ENCODE results near the gene VSTM5. TPM values are rescaled to one million over a fixed set of nuclear protein-coding genes. Genes with fewer than 3 reads are reported as not detected.

The VSTM5 gene
- total and polyA plus RNA-seq, 2 donors (not counting 3 experiments of a cell fraction or from before 2014, with no cell fraction given), result 0.03 TPM; not detected in 1

DNA sequence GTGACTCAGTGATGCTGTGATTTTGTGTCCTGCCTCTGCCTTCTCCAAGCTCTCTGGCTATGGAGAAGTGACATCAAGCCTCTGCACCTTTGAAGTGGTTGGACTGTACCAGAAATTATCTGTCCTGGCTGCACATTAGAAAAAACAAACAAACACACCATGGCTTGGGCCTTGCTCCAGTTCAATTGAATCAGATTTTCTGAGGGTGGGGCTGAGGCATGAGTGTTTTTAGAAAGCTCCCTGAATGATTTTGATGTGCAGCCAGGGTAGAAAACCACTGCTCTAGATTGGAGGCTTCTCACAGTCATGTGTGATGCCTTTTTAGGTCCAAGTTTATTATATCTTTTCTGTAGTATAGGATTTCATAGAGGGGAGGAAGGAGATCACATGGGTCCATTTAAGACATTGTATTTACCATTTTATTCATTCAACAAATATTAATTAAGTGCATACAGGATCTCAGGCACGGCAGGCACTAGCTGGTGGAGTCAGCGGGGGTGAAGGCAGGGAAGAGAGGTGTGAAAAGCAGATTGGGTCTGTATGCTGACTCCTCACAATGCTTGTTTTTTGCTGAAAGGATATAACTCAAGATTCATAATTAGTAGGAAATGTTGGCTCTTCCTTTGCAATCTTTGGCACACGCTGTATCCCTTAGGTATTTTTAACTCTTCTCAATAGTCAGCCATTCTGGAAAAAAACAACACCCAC, 7.1 kb upstream of the VSTM5 start:
- dilution Hi-C loops (cut with MboI; ENCODE audit: extremely low pct_ligation_motif_present, low sequenced_read_pairs) (no loop called here), intact Hi-C loops (cut with micrococcal nuclease) (no loop called here)
- Histone ChIP-seq H2AFZ (ENCODE audit: low read depth, low read length) (no peak overlapping the region), H3K4me2 (ENCODE audit: insufficient read depth, low read length) (no peak overlapping the region), H3K9me3 (replicated peaks; ENCODE audit: control insufficient read depth, insufficient read depth, low read length) (no peaks in the 10 kb centered on the region), H4K20me1 (replicated peaks; ENCODE audit: control insufficient read depth, extremely low read depth, insufficient read depth, low read length) (no peaks in the 10 kb centered on the region), H3K79me2 (ENCODE audit: control insufficient read depth, insufficient read depth, low read length) (no peaks in the 10 kb centered on the region), H3K36me3 (ENCODE audit: control insufficient read depth in 2 of 2, extremely low read depth in 1 of 2, insufficient read depth in 2 of 2, low read length in 2 of 2) (no peaks in the 10 kb centered on the region), H3K27ac (ENCODE audit: insufficient read depth, low read depth, low read length) (no peak overlapping the region), H3K4me3 (replicated peaks in 1 of 3; ENCODE audit: insufficient read depth in 1 of 3, low read depth in 1 of 3, low read length in 3 of 3) (no peak overlapping the region), H3K9ac (replicated peaks; ENCODE audit: extremely low read depth, insufficient read depth, low read length) (no peak overlapping the region), H3K27me3 (ENCODE audit: control insufficient read depth in 2 of 2, insufficient read depth in 2 of 2, low read length in 2 of 2) (no peaks in the 10 kb centered on the region), H3K4me1 (ENCODE audit: control insufficient read depth, extremely low read depth, insufficient read depth, low read length) (no peaks in the 10 kb centered on the region), H3K9me1 (replicated peaks; ENCODE audit: control insufficient read depth, extremely low read depth, insufficient read depth, low read length) (no peaks in the 10 kb centered on the region)
- no TSS peak for BruUV-seq (replicated peaks)
- no peak for TF ChIP-seq EZH2 (IDR thresholded peaks at IDR 0.05; ENCODE audit: borderline replicate concordance, low read depth, low read length, severe bottlenecking)
- TF ChIP-seq, protein P1, sequence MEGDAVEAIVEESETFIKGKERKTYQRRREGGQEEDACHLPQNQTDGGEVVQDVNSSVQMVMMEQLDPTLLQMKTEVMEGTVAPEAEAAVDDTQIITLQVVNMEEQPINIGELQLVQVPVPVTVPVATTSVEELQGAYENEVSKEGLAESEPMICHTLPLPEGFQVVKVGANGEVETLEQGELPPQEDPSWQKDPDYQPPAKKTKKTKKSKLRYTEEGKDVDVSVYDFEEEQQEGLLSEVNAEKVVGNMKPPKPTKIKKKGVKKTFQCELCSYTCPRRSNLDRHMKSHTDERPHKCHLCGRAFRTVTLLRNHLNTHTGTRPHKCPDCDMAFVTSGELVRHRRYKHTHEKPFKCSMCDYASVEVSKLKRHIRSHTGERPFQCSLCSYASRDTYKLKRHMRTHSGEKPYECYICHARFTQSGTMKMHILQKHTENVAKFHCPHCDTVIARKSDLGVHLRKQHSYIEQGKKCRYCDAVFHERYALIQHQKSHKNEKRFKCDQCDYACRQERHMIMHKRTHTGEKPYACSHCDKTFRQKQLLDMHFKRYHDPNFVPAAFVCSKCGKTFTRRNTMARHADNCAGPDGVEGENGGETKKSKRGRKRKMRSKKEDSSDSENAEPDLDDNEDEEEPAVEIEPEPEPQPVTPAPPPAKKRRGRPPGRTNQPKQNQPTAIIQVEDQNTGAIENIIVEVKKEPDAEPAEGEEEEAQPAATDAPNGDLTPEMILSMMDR (IDR thresholded peaks at IDR 0.05; ENCODE audit: extremely low read depth in 1 of 2, insufficient read depth in 1 of 2, low read depth in 1 of 2, low read length in 2 of 2), result no peak
- no peak for TF ChIP-seq JUN (IDR thresholded peaks at IDR 0.05; ENCODE audit: borderline replicate concordance, insufficient read depth, insufficient read length, low read depth)
- no peak for TF ChIP-seq POLR2A (IDR thresholded peaks at IDR 0.05; ENCODE audit: low read depth, low read length)
- TF ChIP-seq FOS (IDR thresholded peaks at IDR 0.05; ENCODE audit: borderline replicate concordance, insufficient read depth, low read length), result no peak
- no peak for TF ChIP-seq MYC (IDR thresholded peaks at IDR 0.05; ENCODE audit: low read depth, low read length)
- TF ChIP-seq GATA2 (IDR thresholded peaks at IDR 0.05; ENCODE audit: insufficient read depth, insufficient read length, low read depth, low read length), result no peak
- TF ChIP-seq MAX (IDR thresholded peaks at IDR 0.05; ENCODE audit: insufficient read depth, insufficient read length), result no peak
- no peak for TF ChIP-seq POLR2AphosphoS5 (IDR thresholded peaks at IDR 0.05; ENCODE audit: insufficient read depth, low read depth, low read length)
- ChIA-PET POLR2A (no interaction called here), CTCF (interaction anchor here (1.0 kb wide), 2 partner anchors 16 to 38 kb away, joined by 3 to 4 read pairs; no protein-coding TSS in a partner anchor)
- peak; percentile 29 for DNase-seq (ENCODE audit: low read depth, low spot score)
- no peak for FAIRE-seq

Data from endothelial cell of umbilical vein (primary cell).